IMR-90 (cell line): ENCODE data around the gene JAKMIP3. TPM values are rescaled to one million over a fixed set of nuclear protein-coding genes. Genes with fewer than 3 reads are reported as not detected.

Experiments used
- ATAC-seq: fragments of 200-7000 bp; cut with Tn5 transposase; 2 replicates; pipeline ENCODE4 v1.9.1; 2020; ENCODE audit warnings: low read depth, mild to moderate bottlenecking, moderate library complexity
- BruUV-seq: library from RNA; stranded (reverse); fragments of 400-500 nt; replicated peaks from 2 replicates; lab custom pipeline; 2021; lab: Mats Ljungman, UMichigan
- CTCF ChIA-PET: fragments of 300-600 bp; formaldehyde crosslinking; extraction: SDS; loops from one replicate; lab custom pipeline; 2021; ENCODE audit warnings: antibody characterized with exemption; lab: Yijun Ruan, JAX
- POLR2A ChIA-PET: fragments of 300-600 bp; sonication (Branson Sonifier 250); formaldehyde crosslinking; loops from one replicate; lab custom pipeline; 2022; ENCODE audit warnings: antibody characterized with exemption; ENCODE audit not compliant: unreplicated experiment; lab: Charles Lee
- DNase-seq: peaks from one replicate; pipeline ENCODE4 v3.0.0; 2013
- H2AFZ ChIP-seq: replicated peaks from 2 replicates; pipeline ENCODE3; 2013; ENCODE audit warnings: low read length, mild to moderate bottlenecking; ENCODE audit not compliant: poor library complexity
- H2AK5ac ChIP-seq: 2 replicates; pipeline ENCODE4 v1.6.1; 2013; ENCODE audit warnings: low read depth, low read length, inconsistent platforms
- H2AK9ac ChIP-seq: replicated peaks from 2 replicates; pipeline ENCODE3; 2013; ENCODE audit warnings: mild to moderate bottlenecking, low read depth, low read length, moderate library complexity; ENCODE audit not compliant: poor library complexity
- H2BK120ac ChIP-seq: 2 replicates; pipeline ENCODE4 v1.6.1; 2013; ENCODE audit warnings: low read depth, low read length, inconsistent platforms
- H2BK15ac ChIP-seq: 3 replicates; pipeline ENCODE4 v1.6.1; 2013; ENCODE audit warnings: low read depth, low read length, inconsistent platforms
- H2BK20ac ChIP-seq: 2 replicates; pipeline ENCODE4 v1.6.1; 2013; ENCODE audit warnings: low read depth, mild to moderate bottlenecking, inconsistent platforms, low read length, moderate library complexity
- H2BK5ac ChIP-seq: 2 replicates; pipeline ENCODE4 v1.6.1; 2013; ENCODE audit warnings: mild to moderate bottlenecking, low read depth, low read length, inconsistent platforms; ENCODE audit not compliant: poor library complexity, severe bottlenecking
- H3K14ac ChIP-seq: replicated peaks from 2 replicates; pipeline ENCODE4 v1.6.1; 2013; ENCODE audit warnings: low read depth, low read length, inconsistent platforms
- H3K18ac ChIP-seq: 2 replicates; pipeline ENCODE4 v1.6.1; 2013; ENCODE audit warnings: low read depth, low read length, control low read depth
- H3K23ac ChIP-seq: 2 replicates; pipeline ENCODE4 v1.6.1; 2013; ENCODE audit warnings: low read depth, low read length, inconsistent platforms
- H3K27ac ChIP-seq: 2 replicates; pipeline ENCODE4 v1.5.1; 2013; ENCODE audit warnings: mild to moderate bottlenecking, control low read depth, low read length; ENCODE audit not compliant: insufficient read depth
- H3K27me3 ChIP-seq: 2 replicates; pipeline ENCODE4 v1.6.1; 2013; ENCODE audit warnings: low read length; ENCODE audit not compliant: control insufficient read depth, insufficient read depth
- H3K36me3 ChIP-seq: 2 replicates; pipeline ENCODE4 v1.6.1; 2013; ENCODE audit warnings: low read length, mixed read lengths; ENCODE audit not compliant: control insufficient read depth, insufficient read depth
- H3K4ac ChIP-seq: 2 replicates; pipeline ENCODE4 v1.6.1; 2013; ENCODE audit warnings: low read depth, low read length, inconsistent platforms
- H3K4me1 ChIP-seq: 2 replicates; pipeline ENCODE4 v1.6.1; 2013; ENCODE audit warnings: low read length, mixed read lengths; ENCODE audit not compliant: control insufficient read depth, insufficient read depth
- H3K4me2 ChIP-seq: 2 replicates; pipeline ENCODE4 v1.6.1; 2013; ENCODE audit warnings: low read depth, mild to moderate bottlenecking, control low read depth, low read length, moderate library complexity
- H3K4me3 ChIP-seq: 2 replicates; pipeline ENCODE4 v1.5.1; 2013; ENCODE audit warnings: low read depth, mild to moderate bottlenecking, control low read depth, low read length, moderate library complexity; ENCODE audit not compliant: insufficient read depth
- H3K56ac ChIP-seq: 2 replicates; pipeline ENCODE4 v1.6.1; 2013; ENCODE audit warnings: low read length, inconsistent platforms; ENCODE audit not compliant: insufficient read depth; ENCODE audit errors: extremely low read depth
- H3K79me1 ChIP-seq, 2 experiments: 2 replicates each; pipeline ENCODE4 v1.6.1; 2013; ENCODE audit warnings: low read length in 2 of 2, inconsistent platforms in 1 of 2, low read depth in 1 of 2
- H3K9ac ChIP-seq: 2 replicates; pipeline ENCODE4 v1.6.1; 2013; ENCODE audit warnings: low read depth, low read length, control low read depth
- H3K9me1 ChIP-seq: 2 replicates; pipeline ENCODE4 v1.6.1; 2013; ENCODE audit warnings: low read length, inconsistent platforms; ENCODE audit not compliant: insufficient read depth
- H3K9me3 ChIP-seq: 2 replicates; pipeline ENCODE4 v1.6.1; 2013; ENCODE audit warnings: low read length; ENCODE audit not compliant: control insufficient read depth, insufficient read depth
- H4K20me1 ChIP-seq: 2 replicates; pipeline ENCODE4 v1.6.1; 2013; ENCODE audit warnings: low read length, inconsistent platforms; ENCODE audit not compliant: insufficient read depth
- H4K5ac ChIP-seq: 2 replicates; pipeline ENCODE4 v1.6.1; 2013; ENCODE audit warnings: mild to moderate bottlenecking, low read depth, low read length, control low read depth
- H4K8ac ChIP-seq, 2 experiments: 2 replicates each; pipeline ENCODE4 v1.6.1; 2013; ENCODE audit warnings: low read depth in 2 of 2, low read length in 2 of 2, control low read depth in 1 of 2, inconsistent platforms in 1 of 2
- H4K91ac ChIP-seq: 2 replicates; pipeline ENCODE4 v1.6.1; 2013; ENCODE audit warnings: low read depth, low read length, inconsistent platforms; ENCODE audit not compliant: insufficient read depth
- CEBPB ChIP-seq: IDR thresholded peaks from 2 replicates; pipeline ENCODE4 v1.6.1; 2012; ENCODE audit warnings: low read depth, low read length, improper control_type of control experiment
- CHD1 ChIP-seq: IDR thresholded peaks from 2 replicates; pipeline ENCODE4 v1.6.1; 2012; ENCODE audit warnings: low read depth, low read length, improper control_type of control experiment
- CTCF ChIP-seq: conservative IDR thresholded peaks from 2 replicates; pipeline ENCODE4 v1.5.1; 2012; ENCODE audit warnings: mild to moderate bottlenecking, low read depth, low read length, improper control_type of control experiment
- FOS ChIP-seq: fragments of 150-350 bp; IDR thresholded peaks from 2 replicates; pipeline ENCODE4 v1.6.1; 2016; ENCODE audit warnings: low read depth, low read length
- MAFK ChIP-seq: IDR thresholded peaks from 2 replicates; pipeline ENCODE4 v1.6.1; 2012; ENCODE audit warnings: low read depth, low read length, improper control_type of control experiment
- MAZ ChIP-seq: IDR thresholded peaks from 2 replicates; pipeline ENCODE4 v1.6.1; 2012; ENCODE audit warnings: low read depth, mild to moderate bottlenecking, low read length, improper control_type of control experiment, moderate library complexity, borderline replicate concordance
- MXI1 ChIP-seq: IDR thresholded peaks from 2 replicates; pipeline ENCODE4 v1.6.1; 2012; ENCODE audit warnings: low read depth, mild to moderate bottlenecking, low read length, moderate library complexity, borderline replicate concordance
- POLR2A ChIP-seq: IDR thresholded peaks from 2 replicates; pipeline ENCODE4 v1.6.1; 2012; ENCODE audit warnings: mild to moderate bottlenecking, low read depth, low read length
- RAD21 ChIP-seq: IDR thresholded peaks from 2 replicates; pipeline ENCODE4 v1.6.1; 2012; ENCODE audit warnings: low read length, improper control_type of control experiment
- RCOR1 ChIP-seq: IDR thresholded peaks from 2 replicates; pipeline ENCODE4 v1.6.1; 2012; ENCODE audit warnings: mild to moderate bottlenecking, low read length, improper control_type of control experiment; ENCODE audit not compliant: insufficient replicate concordance
- RFX5 ChIP-seq: IDR thresholded peaks from 2 replicates; pipeline ENCODE4 v1.8.0; 2012; ENCODE audit warnings: low read depth, mild to moderate bottlenecking, low read length, moderate library complexity
- SMC3 ChIP-seq: fragments of 150-350 bp; IDR thresholded peaks from 2 replicates; pipeline ENCODE4 v1.6.1; 2016; ENCODE audit warnings: low read depth, mild to moderate bottlenecking, antibody characterized with exemption, low read length, moderate library complexity
- WGBS, 2 experiments: methylation state at CpG; one replicate each; pipeline versions ENCODE4 v1.1.5 to v1.1.7; 2013; ENCODE audit warnings: missing lambda C conversion rate in 2 of 2; ENCODE audit not compliant: insufficient read length in 1 of 2; ENCODE audit errors: extremely low coverage in 2 of 2; 5-methylcytosine and 5-hydroxymethylcytosine counted together
- dilution Hi-C: fragments of 300-500 bp; cut with HindIII; formaldehyde crosslinking; loops from one replicate; pipeline ENCODE4 v1.14.3; 2018; ENCODE audit warnings: low sequenced_read_pairs; ENCODE audit not compliant: unreplicated experiment
- in situ Hi-C: fragments of 300-500 bp; cut with MboI; formaldehyde crosslinking; loops from 3 replicates; pipeline ENCODE4 v1.14.3; 2019; ENCODE audit warnings: low sequenced_read_pairs, inconsistent platforms, mixed read lengths
- intact Hi-C: fragments of 100-400 bp; cut with micrococcal nuclease; formaldehyde crosslinking; loops from 2 replicates; pipeline ENCODE4 v1.10.0; 2022
- polyA plus RNA-seq, 3 experiments: library from polyadenylated mRNA; depleted of rRNA; stranded (reverse); fragments of >200 nt; gene quantifications; 2 replicates each; pipeline ENCODE4 v1.2.3, GENCODE V29; 2012; ENCODE audit warnings: low replicate concordance in 1 of 3
- total RNA-seq: library from RNA; depleted of rRNA; stranded (reverse); fragments of >200 nt; gene quantifications from 2 replicates; pipeline ENCODE4 v1.2.3, GENCODE V29; 2012

JAKMIP3 gene
- total and polyA plus RNA-seq, 2 of the 4 experiments (the other 2 are of a cell fraction): under 0.01 to 0.22 TPM

GRCh38 chr10:132107186-132107948 lies 41.6 kb downstream of the JAKMIP3 start (continued):
- TF ChIP-seq SMC3: no peak

GRCh38 chr10:132107949-132108877 lies 42.5 kb downstream of the JAKMIP3 start:
- no peak overlapping the region for H2BK120ac ChIP-seq
- H2AK9ac ChIP-seq: no peak overlapping the region
- no peak overlapping the region for H2BK20ac ChIP-seq
- no peak for DNase-seq
- H3K9me1 ChIP-seq: no peaks in the 10 kb centered on the region
- H3K4me3 ChIP-seq: no peak overlapping the region
- in situ Hi-C loops (no loop called here), dilution Hi-C loops (no loop called here), intact Hi-C loops (no loop called here)
- H3K23ac ChIP-seq: no peak overlapping the region
- no peaks in the 10 kb centered on the region for H3K4me1 ChIP-seq
- no peak overlapping the region for H4K8ac ChIP-seq
- peaks cover 10% of the 10 kb centered on the region for H3K27me3 ChIP-seq
- no peak overlapping the region for H4K91ac ChIP-seq
- POLR2A ChIA-PET: no interaction called here
- H3K18ac ChIP-seq: no peak overlapping the region
- no TSS peak for BruUV-seq
- H2BK5ac ChIP-seq: no peak overlapping the region
- WGBS, 2 experiments: 20% methylated on average over 1 of the region's 13 CpGs; no CpG with 5 or more reads in 1 of the 2 experiments
- H3K14ac ChIP-seq: no peak overlapping the region
- no peaks in the 10 kb centered on the region for H3K36me3 ChIP-seq
- ATAC-seq: no peak
- no peak overlapping the region for H3K27ac ChIP-seq
- H3K56ac ChIP-seq: no peak overlapping the region
- no peaks in the 10 kb centered on the region for H3K79me1 ChIP-seq
- H4K20me1 ChIP-seq: no peaks in the 10 kb centered on the region
- H2BK15ac ChIP-seq: no peak overlapping the region
- H3K9ac ChIP-seq: no peak overlapping the region
- no peak overlapping the region for H2AFZ ChIP-seq
- H2AK5ac ChIP-seq: no peak overlapping the region
- H4K5ac ChIP-seq: no peak overlapping the region
- no peaks in the 10 kb centered on the region for H3K9me3 ChIP-seq
- H3K4me2 ChIP-seq: no peak overlapping the region
- H3K4ac ChIP-seq: no peak overlapping the region
- CTCF ChIA-PET: interaction anchor here (0.6 kb wide), 1 partner anchor 1998 kb away, joined by 9 read pairs; no protein-coding TSS in a partner anchor
- TF ChIP-seq RFX5 (no peak), CEBPB (no peak), FOS (no peak), RAD21 (no peak), CTCF (no peak), MAFK (no peak), MXI1 (no peak), SMC3 (no peak), RCOR1 (no peak), MAZ (no peak), POLR2A (no peak), CHD1 (no peak)
